GM19395 (cell line): ENCODE results near the gene FIBIN.
"Not testable (repeated sequence)": the region's sequence is repeated elsewhere in the genome, so short reads cannot be mapped to it uniquely, and the experiment has no call there.

Experiments used
- ATAC-seq: cut with Tn5 transposase; IDR thresholded peaks from one replicate; pipeline ENCODE4 v1.9.1; 2021; ENCODE audit warnings: mild to moderate bottlenecking, moderate library complexity; ENCODE audit not compliant: unreplicated experiment

Gene FIBIN

GRCh38 chr11:26993965-26994457, at the start of gene FIBIN:
Gene FIBIN (plus strand): TSS chr11:26994112. CDS start chr11:26994527, 415 bp downstream.
- ATAC-seq: no peak

GRCh38 chr11:26944866-26945664, 48.8 kb upstream of the FIBIN start:
- ATAC-seq: no peak

- ATAC-seq: no peak
Measured at GRCh38 chr11:26946257-26946716, 47.6 kb upstream of the FIBIN start.

- no peak for ATAC-seq
Measured at GRCh38 chr11:26947379-26947844, 46.5 kb upstream of the FIBIN start.

- ATAC-seq: no peak
Measured at GRCh38 chr11:26947904-26948639, 45.8 kb upstream of the FIBIN start.

- ATAC-seq: no peak
Measured at GRCh38 chr11:26948881-26949280, 45.0 kb upstream of the FIBIN start.

- no peak for ATAC-seq
Measured at GRCh38 chr11:26949846-26950245, 44.1 kb upstream of the FIBIN start.

- no peak for ATAC-seq
Measured at GRCh38 chr11:26950260-26950719, 43.6 kb upstream of the FIBIN start.

- ATAC-seq: no peak
Measured at GRCh38 chr11:26951809-26952515, 42.0 kb upstream of the FIBIN start.

- no peak for ATAC-seq
Measured at GRCh38 chr11:26953770-26954392, 40.0 kb upstream of the FIBIN start.

GRCh38 chr11:26958005-26958701, 35.8 kb upstream of the FIBIN start:
- no peak for ATAC-seq

- ATAC-seq: no peak
Measured at GRCh38 chr11:26958702-26959049, 35.2 kb upstream of the FIBIN start.

- no peak for ATAC-seq
Measured at GRCh38 chr11:26960281-26960680, 33.6 kb upstream of the FIBIN start.

- no peak for ATAC-seq
Measured at GRCh38 chr11:26963764-26964163, 30.1 kb upstream of the FIBIN start.

- no peak for ATAC-seq
Measured at GRCh38 chr11:26964339-26964738, 29.6 kb upstream of the FIBIN start.

GRCh38 chr11:26964847-26965485, 28.9 kb upstream of the FIBIN start:
- not testable (repeated sequence) for ATAC-seq

GRCh38 chr11:26971961-26972360, 22.0 kb upstream of the FIBIN start:
- ATAC-seq: no peak

- no peak for ATAC-seq
Measured at GRCh38 chr11:26974069-26974783, 19.7 kb upstream of the FIBIN start.

- ATAC-seq: no peak
Measured at GRCh38 chr11:26974996-26975395, 18.9 kb upstream of the FIBIN start.
